CD4-positive, CD25-positive, alpha-beta regulatory T cell (primary cell): ENCODE measurements around the gene APBA2. TPM values are rescaled to one million over a fixed set of nuclear protein-coding genes. Genes with fewer than 3 reads are reported as not detected.
"Not testable (repeated sequence)": the region's sequence is repeated elsewhere in the genome, so short reads cannot be mapped to it uniquely, and the experiment has no call there.

Experiments used
- ATAC-seq, 2 donors: fragments of 150-1000 bp; cut with Tn5 transposase; one replicate each; pipeline ENCODE4 v1.10.0; 2021; ENCODE audit warnings: low read depth in 2 of 2, moderate number of reproducible peaks in 2 of 2, moderate library complexity in 1 of 2
- DNase-seq, 3 donors: peaks; one replicate each; pipeline versions ENCODE4 v3.0.0 to v3.0.0-alpha.2; 2012 to 2022; ENCODE audit warnings: mixed read lengths in 1 of 3
- H3K27ac ChIP-seq: one replicate; pipeline ENCODE4 v1.7.0; 2013; ENCODE audit warnings: mild to moderate bottlenecking, low read length; ENCODE audit not compliant: insufficient read depth, poor library complexity, severe bottlenecking
- H3K27me3 ChIP-seq: one replicate; pipeline ENCODE4 v1.7.0; 2013; ENCODE audit warnings: low read length; ENCODE audit not compliant: control insufficient read depth, insufficient read depth
- H3K36me3 ChIP-seq: one replicate; pipeline ENCODE4 v1.7.0; 2013; ENCODE audit warnings: mild to moderate bottlenecking, low read length, moderate library complexity; ENCODE audit not compliant: control insufficient read depth, insufficient read depth
- H3K4me1 ChIP-seq: 2 replicates; pipeline ENCODE4 v1.7.0; 2013; ENCODE audit warnings: mild to moderate bottlenecking, low read length; ENCODE audit not compliant: insufficient read depth, control insufficient read depth, poor library complexity, severe bottlenecking
- H3K4me3 ChIP-seq: one replicate; pipeline ENCODE4 v1.7.0; 2013; ENCODE audit warnings: low read depth, mild to moderate bottlenecking, low read length, moderate library complexity
- H3K9me3 ChIP-seq, 2 experiments: 1 replicate in 1 of 2; 2 replicates in 1 of 2; pipeline ENCODE4 v1.7.0; 2013; ENCODE audit warnings: low read length in 2 of 2, mild to moderate bottlenecking in 1 of 2, moderate library complexity in 1 of 2; ENCODE audit not compliant: control insufficient read depth in 2 of 2
- H3K27ac Mint-ChIP-seq, 3 donors: one replicate each; pipeline ENCODE4 v1.8.0; 2020 to 2022; ENCODE audit warnings: mild to moderate bottlenecking in 3 of 3, mixed read lengths in 3 of 3, moderate library complexity in 2 of 3
- H3K27me3 Mint-ChIP-seq: one replicate; pipeline ENCODE4 v1.8.0; 2022; ENCODE audit warnings: mild to moderate bottlenecking, mixed read lengths
- H3K36me3 Mint-ChIP-seq: one replicate; pipeline ENCODE4 v1.8.0; 2020; ENCODE audit warnings: mixed read lengths
- H3K4me1 Mint-ChIP-seq, 4 donors: one replicate each; pipeline ENCODE4 v1.8.0; 2020 to 2022; ENCODE audit warnings: mixed read lengths in 4 of 4, mild to moderate bottlenecking in 1 of 4
- H3K4me3 Mint-ChIP-seq, 4 donors: one replicate each; pipeline ENCODE4 v1.8.0; 2020 to 2022; ENCODE audit warnings: mild to moderate bottlenecking in 4 of 4, mixed read lengths in 4 of 4, moderate library complexity in 3 of 4
- H3K9me3 Mint-ChIP-seq, 7 donors: one replicate each; pipeline ENCODE4 v1.8.0; 2020 to 2022; ENCODE audit warnings: mixed read lengths in 7 of 7, mild to moderate bottlenecking in 3 of 7, moderate library complexity in 2 of 7
- polyA plus RNA-seq, 4 donors: library from polyadenylated mRNA; unstranded; fragments of 300-500 nt; fragmentation: Illumina TruSeq; gene quantifications; one replicate each; pipeline ENCODE4 v1.2.3, GENCODE V29; 2021
- total RNA-seq: library from RNA; stranded (reverse); gene quantifications from one replicate; pipeline ENCODE4 v1.2.3, GENCODE V29; 2022

Gene APBA2
- total and polyA plus RNA-seq, 5 donors from 2014 or later, result 8.6 to 24.2 (median 13.9) TPM

- not testable (repeated sequence) for H3K9me3 ChIP-seq, H3K27ac Mint-ChIP-seq, H3K36me3 ChIP-seq, H3K4me3 Mint-ChIP-seq, DNase-seq, H3K27me3 ChIP-seq, H3K9me3 Mint-ChIP-seq, ATAC-seq, H3K36me3 Mint-ChIP-seq, H3K4me3 ChIP-seq, H3K27ac ChIP-seq, H3K4me1 Mint-ChIP-seq, H3K27me3 Mint-ChIP-seq, H3K4me1 ChIP-seq
These were observed 139.6 kb downstream of the APBA2 start for GRCh38 chr15:29025411-29025810.

GRCh38 chr15:29028158-29028557 is 142.4 kb downstream of the APBA2 start:
- H3K27ac Mint-ChIP-seq, result not testable (repeated sequence)

DNA sequence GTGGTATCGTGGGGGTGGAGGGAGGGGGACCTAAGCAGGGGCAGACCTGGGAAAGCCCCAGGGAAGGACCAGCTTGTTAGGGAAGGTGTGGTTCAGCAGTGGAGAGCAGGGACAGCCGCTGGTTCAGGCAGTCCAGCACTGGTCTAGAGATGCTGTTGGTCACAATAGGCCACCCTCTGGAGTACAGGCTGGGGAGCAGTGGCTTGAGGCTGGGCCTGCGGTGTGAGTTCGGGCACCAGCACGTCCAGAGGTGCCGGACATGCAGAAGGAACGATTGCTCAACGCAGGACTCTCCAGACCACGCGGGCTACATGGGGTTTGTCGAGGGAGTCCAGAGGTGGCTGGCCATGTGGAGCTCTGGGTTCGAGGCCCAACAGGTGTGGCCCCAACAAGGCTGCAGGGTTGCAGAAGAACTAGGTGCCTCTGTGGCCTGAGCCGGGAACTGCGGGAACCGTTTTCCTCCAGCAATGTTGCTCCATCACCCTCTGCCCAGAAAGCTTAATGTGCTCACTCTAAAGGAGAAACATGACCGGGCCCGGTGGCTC is 143.9 kb downstream of the APBA2 start:
- H3K36me3 Mint-ChIP-seq, result peaks cover 5% of the 10 kb centered on the region
- H3K27ac ChIP-seq, result no peak overlapping the region
- H3K4me1 Mint-ChIP-seq, result peaks cover 0 to 26% (median 7%) of the 10 kb centered on the region in 4 donors
- H3K27ac Mint-ChIP-seq, result no peak overlapping the region
- no peak overlapping the region for H3K4me3 Mint-ChIP-seq
- H3K9me3 Mint-ChIP-seq, result peaks cover 0 to 2% (median 0%) of the 10 kb centered on the region in 7 donors
- no peak for ATAC-seq
- no peaks in the 10 kb centered on the region for H3K36me3 ChIP-seq
- no peaks in the 10 kb centered on the region for H3K4me1 ChIP-seq
- no peak for DNase-seq
- no peaks in the 10 kb centered on the region for H3K27me3 ChIP-seq
- no peak overlapping the region for H3K4me3 ChIP-seq
- H3K27me3 Mint-ChIP-seq, result peaks cover under 1% of the 10 kb centered on the region
- no peaks in the 10 kb centered on the region for H3K9me3 ChIP-seq

More at GRCh38 chr15:29028158-29028557, 142.4 kb downstream of the APBA2 start:
- H3K9me3 ChIP-seq, H3K4me3 Mint-ChIP-seq, H3K27me3 Mint-ChIP-seq, H3K27me3 ChIP-seq, H3K9me3 Mint-ChIP-seq, H3K36me3 ChIP-seq, ATAC-seq, H3K4me3 ChIP-seq, DNase-seq, H3K4me1 ChIP-seq, H3K27ac ChIP-seq, H3K36me3 Mint-ChIP-seq: not testable (repeated sequence)
- peaks cover 0 to 18% (median 6%) of the 10 kb centered on the region in 4 donors for H3K4me1 Mint-ChIP-seq

DNA sequence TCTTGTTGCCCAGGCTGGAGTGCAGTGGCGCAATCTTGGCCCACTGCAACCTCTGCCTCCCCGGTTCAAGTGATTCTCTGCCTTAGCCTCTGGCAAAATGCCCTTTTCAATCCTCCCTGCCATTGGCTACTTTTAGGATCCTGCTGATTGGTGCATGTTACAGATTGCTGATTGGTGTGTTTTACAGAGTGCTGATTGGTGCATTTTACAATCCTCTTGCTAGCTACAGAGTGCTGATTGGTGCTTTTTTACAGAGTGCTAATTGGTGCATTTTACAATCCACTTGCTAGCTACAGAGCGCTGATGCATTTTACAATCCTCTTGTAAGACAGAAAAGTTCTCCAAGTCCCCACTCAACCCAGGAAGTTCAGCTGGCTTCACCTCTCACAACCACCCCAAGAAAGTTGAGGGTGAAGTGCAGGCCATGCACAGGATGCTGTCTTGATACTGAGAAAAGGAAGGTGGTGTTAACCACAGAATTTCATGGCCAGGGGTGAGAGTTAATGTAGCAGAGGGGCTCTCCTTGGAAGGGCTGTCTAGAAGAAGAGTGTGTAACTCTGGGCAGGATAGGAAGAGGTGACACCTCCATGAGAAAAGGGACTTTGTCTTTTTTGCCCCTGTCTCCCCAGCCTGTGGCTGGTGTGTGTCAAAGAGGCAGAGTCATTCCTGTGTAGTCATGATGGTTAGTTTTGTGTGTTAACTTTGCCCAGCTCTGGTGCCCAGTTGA is 145.9 kb downstream of the APBA2 start:
- peaks cover 0 to 2% (median 0%) of the 10 kb centered on the region in 7 donors for H3K9me3 Mint-ChIP-seq
- Histone ChIP-seq H3K36me3 (no peaks in the 10 kb centered on the region), H3K9me3 (no peaks in the 10 kb centered on the region), H3K4me1 (no peaks in the 10 kb centered on the region), H3K27me3 (no peaks in the 10 kb centered on the region), H3K27ac (no peak overlapping the region), H3K4me3 (no peak overlapping the region)
- peaks cover 5% of the 10 kb centered on the region for H3K36me3 Mint-ChIP-seq
- H3K27ac Mint-ChIP-seq, result peak overlapping the region in 1 of 3 donors; percentile 7
- ATAC-seq, result no peak
- H3K27me3 Mint-ChIP-seq, result no peaks in the 10 kb centered on the region
- peak overlapping the region in 1 of 4 donors; percentile 31 for H3K4me3 Mint-ChIP-seq
- peak in 1 of 3 donors; percentile 37 for DNase-seq
- H3K4me1 Mint-ChIP-seq, result peaks cover 0 to 35% (median 10%) of the 10 kb centered on the region in 4 donors

GRCh38 chr15:29032229-29032625 is 146.5 kb downstream of the APBA2 start:
- peak overlapping the region in 1 of 3 donors; percentile 29 for H3K27ac Mint-ChIP-seq
- H3K4me3 ChIP-seq, result no peak overlapping the region
- ATAC-seq, result no peak
- H3K27me3 ChIP-seq, result no peaks in the 10 kb centered on the region
- H3K9me3 ChIP-seq, result no peaks in the 10 kb centered on the region
- DNase-seq, result no peak
- peak overlapping the region in 1 of 4 donors; percentile 31 for H3K4me3 Mint-ChIP-seq
- H3K4me1 Mint-ChIP-seq, result peaks cover 0 to 36% (median 10%) of the 10 kb centered on the region in 4 donors
- H3K36me3 Mint-ChIP-seq, result peaks cover 5% of the 10 kb centered on the region
- H3K9me3 Mint-ChIP-seq, result peaks cover 0 to 2% (median 0%) of the 10 kb centered on the region in 7 donors
- no peaks in the 10 kb centered on the region for H3K27me3 Mint-ChIP-seq
- H3K4me1 ChIP-seq, result no peaks in the 10 kb centered on the region
- no peak overlapping the region for H3K27ac ChIP-seq
- H3K36me3 ChIP-seq, result no peaks in the 10 kb centered on the region

GRCh38 chr15:29032751-29033150 is 147.0 kb downstream of the APBA2 start:
- no peak overlapping the region for H3K4me3 Mint-ChIP-seq
- Histone ChIP-seq H3K9me3 (no peaks in the 10 kb centered on the region), H3K27me3 (no peaks in the 10 kb centered on the region), H3K36me3 (no peaks in the 10 kb centered on the region), H3K4me3 (no peak overlapping the region), H3K27ac (no peak overlapping the region), H3K4me1 (no peaks in the 10 kb centered on the region)
- peaks cover 0 to 40% (median 11%) of the 10 kb centered on the region in 4 donors for H3K4me1 Mint-ChIP-seq
- H3K27ac Mint-ChIP-seq, result peak overlapping the region in 1 of 3 donors; percentile 29
- no peak for DNase-seq
- no peak for ATAC-seq
- peaks cover 0 to 2% (median 0%) of the 10 kb centered on the region in 7 donors for H3K9me3 Mint-ChIP-seq
- H3K27me3 Mint-ChIP-seq, result no peaks in the 10 kb centered on the region
- peaks cover 5% of the 10 kb centered on the region for H3K36me3 Mint-ChIP-seq

DNA sequence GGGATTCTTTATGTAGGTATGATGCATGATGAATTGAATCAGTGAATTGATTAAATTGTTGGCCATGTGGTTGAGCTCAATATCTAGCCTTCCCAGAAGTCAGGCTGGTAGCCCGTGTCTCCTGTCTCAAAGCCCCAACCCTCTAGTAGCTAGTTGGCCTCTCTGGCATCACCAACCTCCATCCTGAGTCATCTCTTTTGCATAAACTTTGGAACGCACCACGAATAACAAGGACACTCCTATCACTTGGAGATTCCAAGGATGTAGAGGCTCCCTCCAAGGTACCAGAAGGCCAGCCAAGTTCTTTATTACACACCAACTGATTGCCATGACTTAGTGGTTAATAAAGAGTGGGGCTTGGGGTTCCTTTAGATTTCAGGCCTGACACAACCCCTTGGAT is 148.4 kb downstream of the APBA2 start:
- Mint-ChIP-seq H3K4me3 (no peak overlapping the region), H3K9me3 (peaks cover 0 to 2% (median 0%) of the 10 kb centered on the region in 7 donors), H3K4me1 (peaks cover 0 to 48% (median 12%) of the 10 kb centered on the region in 4 donors), H3K27ac (peak overlapping the region in 1 of 3 donors; percentile 25), H3K36me3 (peaks cover 3% of the 10 kb centered on the region), H3K27me3 (no peaks in the 10 kb centered on the region)
- no peaks in the 10 kb centered on the region for H3K36me3 ChIP-seq
- H3K9me3 ChIP-seq, result no peaks in the 10 kb centered on the region
- no peaks in the 10 kb centered on the region for H3K4me1 ChIP-seq
- no peak for DNase-seq
- no peak overlapping the region for H3K4me3 ChIP-seq
- ATAC-seq, result no peak
- H3K27me3 ChIP-seq, result no peaks in the 10 kb centered on the region
- no peak overlapping the region for H3K27ac ChIP-seq
